H1 (cell line): ENCODE measurements around the gene RNF144A. TPM values are rescaled to one million over a fixed set of nuclear protein-coding genes. Genes with fewer than 3 reads are reported as not detected.

Experiments
- CTCF ChIA-PET: fragments of 300-600 bp; sonication (Branson Sonifier 250); formaldehyde crosslinking; loops from one replicate; lab custom pipeline; 2021; ENCODE audit not compliant: partially characterized antibody; lab: Charles Lee
- POLR2A ChIA-PET: fragments of 300-600 bp; sonication (Branson Sonifier 250); formaldehyde crosslinking; loops from one replicate; lab custom pipeline; 2021; ENCODE audit warnings: inconsistent platforms; ENCODE audit not compliant: partially characterized antibody; lab: Charles Lee
- DNase-seq, 2 experiments: peaks; one replicate each; pipeline versions ENCODE4 v3.0.0 to v3.0.0-alpha.2; 2010 to 2022; ENCODE audit warnings: low spot score in 2 of 2, low read depth in 1 of 2, mixed read lengths in 1 of 2
- FAIRE-seq: peaks from 2 replicates; lab custom pipeline; 2011; peaks lifted over from hg19 to GRCh38; lab: Jason Lieb, UNC
- H2AFZ ChIP-seq: 2 replicates; pipeline ENCODE4 v1.8.1; 2012; ENCODE audit warnings: low read length, inconsistent platforms
- H2AK5ac ChIP-seq: 2 replicates; pipeline ENCODE4 v1.6.1; 2013; ENCODE audit warnings: low read depth, low read length
- H2BK120ac ChIP-seq: replicated peaks from 2 replicates; pipeline ENCODE3; 2013; ENCODE audit warnings: low read depth, low read length, inconsistent platforms
- H2BK12ac ChIP-seq: 2 replicates; pipeline ENCODE4 v1.6.1; 2013; ENCODE audit warnings: low read depth, low read length
- H2BK15ac ChIP-seq: 2 replicates; pipeline ENCODE4 v1.6.1; 2013; ENCODE audit warnings: low read length
- H2BK20ac ChIP-seq: 2 replicates; pipeline ENCODE4 v1.6.1; 2013; ENCODE audit warnings: low read length
- H2BK5ac ChIP-seq: 2 replicates; pipeline ENCODE4 v1.6.1; 2013; ENCODE audit warnings: low read depth, low read length
- H3K14ac ChIP-seq: 2 replicates; pipeline ENCODE4 v1.6.1; 2013; ENCODE audit warnings: inconsistent platforms; ENCODE audit not compliant: insufficient read length
- H3K18ac ChIP-seq: 2 replicates; pipeline ENCODE4 v1.6.1; 2013; ENCODE audit warnings: low read length; ENCODE audit errors: extremely low read depth
- H3K23ac ChIP-seq: 2 replicates; pipeline ENCODE4 v1.6.1; 2013; ENCODE audit warnings: inconsistent platforms; ENCODE audit not compliant: insufficient read length
- H3K23me2 ChIP-seq: 2 replicates; pipeline ENCODE4 v1.6.1; 2013; ENCODE audit warnings: low read depth, low read length
- H3K27ac ChIP-seq: 2 replicates; pipeline ENCODE4 v1.6.1; 2011; ENCODE audit warnings: low read depth, low read length, inconsistent platforms
- H3K27me3 ChIP-seq, 4 experiments: replicated peaks in 1 of 4; 1 replicate in 1 of 4; 2 replicates in 3 of 4; pipeline versions ENCODE4 v1.6.1 to v1.8.1; 2011 to 2013; ENCODE audit warnings: low read length in 3 of 4, mild to moderate bottlenecking in 3 of 4, inconsistent platforms in 2 of 4, mixed read lengths in 2 of 4, moderate library complexity in 1 of 4; ENCODE audit not compliant: control insufficient read depth in 3 of 4, insufficient read depth in 3 of 4; ENCODE audit errors: extremely low read depth in 1 of 4
- H3K36me3 ChIP-seq, 4 experiments: 2 replicates each; pipeline versions ENCODE4 v1.6.1 to v1.8.1; 2011 to 2013; ENCODE audit warnings: mild to moderate bottlenecking in 4 of 4, low read length in 3 of 4, moderate library complexity in 2 of 4, control low read depth in 1 of 4, inconsistent platforms in 1 of 4; ENCODE audit not compliant: insufficient read depth in 4 of 4, control insufficient read depth in 2 of 4
- H3K4ac ChIP-seq: replicated peaks from 2 replicates; pipeline ENCODE3; 2013; ENCODE audit warnings: low read length, low read depth, mixed read lengths, inconsistent platforms; ENCODE audit not compliant: insufficient read length
- H3K4me1 ChIP-seq, 4 experiments: replicated peaks in 1 of 4; 1 replicate in 1 of 4; 2 replicates in 3 of 4; pipeline versions ENCODE4 v1.6.1 to v1.8.1; 2011 to 2013; ENCODE audit warnings: low read length in 3 of 4, inconsistent platforms in 2 of 4, mixed read lengths in 1 of 4; ENCODE audit not compliant: insufficient read depth in 4 of 4, control insufficient read depth in 3 of 4
- H3K4me2 ChIP-seq, 2 experiments: 2 replicates each; pipeline versions ENCODE4 v1.6.1 to v1.8.1; 2011 to 2013; ENCODE audit warnings: low read depth in 2 of 2, low read length in 2 of 2, control low read depth in 1 of 2, inconsistent platforms in 1 of 2, mild to moderate bottlenecking in 1 of 2; ENCODE audit not compliant: insufficient read depth in 1 of 2
- H3K4me3 ChIP-seq, 4 experiments: fragments of 200-600, 300-600 bp in 1 of 4; sonication (generic), shearing (Covaris generic), sonication (Bioruptor Twin) in 1 of 4; 2 replicates each; pipeline versions ENCODE4 v1.5.1 to v1.8.1; 2011 to 2016; ENCODE audit warnings: low read length in 4 of 4, low read depth in 3 of 4, control low read depth in 2 of 4, inconsistent platforms in 2 of 4, mild to moderate bottlenecking in 2 of 4, mixed read lengths in 1 of 4, moderate library complexity in 1 of 4; ENCODE audit not compliant: insufficient read depth in 2 of 4; ENCODE audit errors: extremely low read depth in 1 of 4
- H3K56ac ChIP-seq: replicated peaks from 2 replicates; pipeline ENCODE3; 2013; ENCODE audit warnings: low read depth, mild to moderate bottlenecking, mixed read lengths, low read length, inconsistent platforms; ENCODE audit not compliant: insufficient read length
- H3K79me1 ChIP-seq: 2 replicates; pipeline ENCODE4 v1.6.1; 2013; ENCODE audit warnings: low read depth, low read length, control low read depth
- H3K79me2 ChIP-seq, 2 experiments: 2 replicates each; pipeline versions ENCODE4 v1.6.1 to v1.8.1; 2012 to 2013; ENCODE audit warnings: low read length in 2 of 2, mild to moderate bottlenecking in 2 of 2, inconsistent platforms in 1 of 2; ENCODE audit not compliant: insufficient read depth in 2 of 2, control insufficient read depth in 1 of 2
- H3K9ac ChIP-seq, 4 experiments: replicated peaks in 1 of 4; 1 replicate in 1 of 4; 2 replicates in 3 of 4; pipeline versions ENCODE4 v1.6.1 to v1.8.1; 2011 to 2013; ENCODE audit warnings: low read depth in 3 of 4, low read length in 3 of 4, control low read depth in 2 of 4, mild to moderate bottlenecking in 2 of 4, moderate library complexity in 2 of 4, inconsistent platforms in 1 of 4; ENCODE audit errors: extremely low read depth in 1 of 4
- H3K9me3 ChIP-seq, 2 experiments: 2 replicates each; pipeline versions ENCODE4 v1.6.1 to v1.8.1; 2012 to 2013; ENCODE audit warnings: mild to moderate bottlenecking in 2 of 2, moderate library complexity in 2 of 2, control low read depth in 1 of 2, inconsistent platforms in 1 of 2, low read depth in 1 of 2, low read length in 1 of 2, mixed read lengths in 1 of 2; ENCODE audit not compliant: insufficient read depth in 2 of 2
- H4K20me1 ChIP-seq, 2 experiments: replicated peaks in 1 of 2; 2 replicates each; pipeline versions ENCODE3 to v1.8.1; 2011 to 2013; ENCODE audit warnings: inconsistent platforms in 2 of 2, low read length in 2 of 2, mild to moderate bottlenecking in 1 of 2; ENCODE audit not compliant: insufficient read depth in 2 of 2, control insufficient read depth in 1 of 2
- H4K5ac ChIP-seq: 2 replicates; pipeline ENCODE4 v1.6.1; 2013; ENCODE audit warnings: low read length, low read depth, mixed read lengths, inconsistent platforms; ENCODE audit not compliant: insufficient read length
- H4K8ac ChIP-seq: 2 replicates; pipeline ENCODE4 v1.8.0; 2013; ENCODE audit warnings: mild to moderate bottlenecking, moderate library complexity, low read length, inconsistent platforms; ENCODE audit not compliant: insufficient read depth; ENCODE audit errors: extremely low read depth
- H4K91ac ChIP-seq: replicated peaks from 2 replicates; pipeline ENCODE3; 2013; ENCODE audit warnings: low read length, mixed read lengths, inconsistent platforms; ENCODE audit not compliant: insufficient read length
- BACH1 ChIP-seq: IDR thresholded peaks from 2 replicates; pipeline ENCODE4 v1.6.1; 2012; ENCODE audit warnings: low read length, improper control_type of control experiment
- BRCA1 ChIP-seq: IDR thresholded peaks from 2 replicates; pipeline ENCODE4 v1.6.1; 2012; ENCODE audit warnings: low read depth, low read length, improper control_type of control experiment
- CHD2 ChIP-seq: IDR thresholded peaks from 2 replicates; pipeline ENCODE4 v1.6.1; 2012; ENCODE audit warnings: low read length, improper control_type of control experiment
- CREB1 ChIP-seq: IDR thresholded peaks from 2 replicates; pipeline ENCODE4 v1.6.1; 2012; ENCODE audit warnings: inconsistent platforms
- EGR1 ChIP-seq: IDR thresholded peaks from 2 replicates; pipeline ENCODE4 v1.6.1; 2011; ENCODE audit warnings: low read depth, low read length, borderline replicate concordance
- EZH2 ChIP-seq: fragments of 200-600 bp; sonication (generic); IDR thresholded peaks from 2 replicates; pipeline ENCODE4 v1.7.1; 2012; ENCODE audit warnings: low read depth, mild to moderate bottlenecking, moderate library complexity, low read length, inconsistent platforms; ENCODE audit not compliant: severe bottlenecking
- JUND ChIP-seq: IDR thresholded peaks from 2 replicates; pipeline ENCODE4 v1.6.1; 2011; ENCODE audit warnings: mild to moderate bottlenecking, improper control_type of control experiment, low read length
- POLR2AphosphoS5 ChIP-seq: IDR thresholded peaks from 2 replicates; pipeline ENCODE4 v1.6.1; 2011; ENCODE audit warnings: low read depth, low read length
- SIN3A ChIP-seq, 2 experiments: IDR thresholded peaks in 1 of 2; conservative IDR thresholded peaks in 1 of 2; 2 replicates each; pipeline ENCODE4 v1.6.1; 2011 to 2012; ENCODE audit warnings: low read length in 2 of 2, improper control_type of control experiment in 1 of 2, low read depth in 1 of 2, mild to moderate bottlenecking in 1 of 2
- SIRT6 ChIP-seq: IDR thresholded peaks from one replicate; pipeline ENCODE4 v1.7.1; 2012; ENCODE audit warnings: low read length, inconsistent platforms
- SP1 ChIP-seq: IDR thresholded peaks from 2 replicates; pipeline ENCODE4 v1.6.1; 2011; ENCODE audit warnings: low read depth, low read length
- SP2 ChIP-seq: IDR thresholded peaks from 2 replicates; pipeline ENCODE4 v1.6.1; 2012; ENCODE audit warnings: mild to moderate bottlenecking, low read length, inconsistent platforms
- SUZ12 ChIP-seq: fragments of 200-600 bp; sonication (generic); IDR thresholded peaks from 2 replicates; pipeline ENCODE4 v1.6.1; 2012; ENCODE audit warnings: mild to moderate bottlenecking, inconsistent platforms, low read length, moderate library complexity, mixed read lengths
- TBP ChIP-seq: IDR thresholded peaks from 2 replicates; pipeline ENCODE4 v1.6.1; 2011; ENCODE audit warnings: low read depth, low read length, improper control_type of control experiment
- TEAD4 ChIP-seq: IDR thresholded peaks from 2 replicates; pipeline ENCODE4 v1.6.1; 2012; ENCODE audit warnings: low read depth, low read length, inconsistent platforms, mixed read lengths
- WGBS, 2 experiments: shearing (Covaris generic) in 1 of 2; methylation state at CpG; one replicate each; pipeline versions ENCODE4 v1.1.6 to v1.1.7; 2013 to 2015; ENCODE audit warnings: low lambda C conversion rate in 2 of 2, mixed read lengths in 2 of 2, inconsistent platforms in 1 of 2, low coverage in 1 of 2, missing lambda C conversion rate in 1 of 2; ENCODE audit not compliant: insufficient replicate concordance in 2 of 2, insufficient coverage in 1 of 2, insufficient read length in 1 of 2; ENCODE audit errors: extremely low coverage in 1 of 2, missing lambda C conversion rate in 1 of 2; 5-methylcytosine and 5-hydroxymethylcytosine counted together
- polyA plus RNA-seq, 7 experiments: library from polyadenylated mRNA; depleted of rRNA in 3 of 7; stranded (reverse) in 5 of 7; unstranded in 2 of 7; fragments of >200 nt in 5 of 7; fragments of 200-250 nt in 2 of 7; gene quantifications; 1 replicate in 5 of 7; 2 replicates in 1 of 7; 4 replicates in 1 of 7; pipeline versions ENCODE4 v1.2.1 to v1.2.3, GENCODE V29; 2011 to 2013; ENCODE audit warnings: missing spikeins in 2 of 7, mixed read lengths in 2 of 7
- total RNA-seq: library from RNA; stranded (reverse); fragmentation: NEBNext Ultra II Directional; extraction: Animal tissue kit (Norgen Biotek cat#: 25700); gene quantifications from 2 replicates; pipeline ENCODE4 v1.2.1, GENCODE V29; 2021

RNF144A gene
- total and polyA plus RNA-seq, 2 of the 8 experiments (the other 6 are each of a cell fraction or from before 2014, with no cell fraction given) = 14.0 to 15.0 TPM

- CTCF ChIA-PET = interaction anchor here (1.1 to 6.4 kb wide), 2 partner anchors 27 to 34 kb away, joined by 3 to 47 read pairs; no protein-coding TSS in a partner anchor
- H3K4ac ChIP-seq = no peak overlapping the region
- no peak overlapping the region for H3K9ac ChIP-seq
- H4K20me1 ChIP-seq = no peaks in the 10 kb centered on the region
- H2AK5ac ChIP-seq = no peak overlapping the region
- no peaks in the 10 kb centered on the region for H3K23me2 ChIP-seq
- 92% methylated on average over 5 of the region's 5 CpGs; no CpG with 5 or more reads in 1 of the 2 experiments for WGBS, 2 experiments
- H3K4me2 ChIP-seq = no peak overlapping the region
- H3K14ac ChIP-seq = no peak overlapping the region
- no peak overlapping the region for H2BK120ac ChIP-seq
- no peak overlapping the region for H2BK12ac ChIP-seq
- H3K79me2 ChIP-seq = no peaks in the 10 kb centered on the region
- FAIRE-seq = no peak
- H3K27me3 ChIP-seq = no peaks in the 10 kb centered on the region
- H2AFZ ChIP-seq = no peak overlapping the region
- TF ChIP-seq CHD2 (no peak), CREB1 (no peak), BRCA1 (no peak), TBP (no peak), SUZ12 (no peak), JUND (no peak), SP1 (no peak), POLR2AphosphoS5 (no peak), BACH1 (no peak), EZH2 (no peak), SIRT6 (no peak), SIN3A (conservative IDR thresholded peaks at IDR 0.05 in 1 of 2, IDR thresholded peaks at IDR 0.05 in 1 of 2; ENCODE audit: low read depth in 1 of 2, low read length in 2 of 2) (no peak), SP2 (no peak), TEAD4 (no peak), EGR1 (no peak)
- TF ChIP-seq, all 59 proteins: peak for 0
- H3K23ac ChIP-seq = no peak overlapping the region
- POLR2A ChIA-PET = no interaction called here
- H3K79me1 ChIP-seq = no peaks in the 10 kb centered on the region; the same call in 1 of the 2 replicates
- no peaks in the 10 kb centered on the region for H3K36me3 ChIP-seq
- no peak overlapping the region for H3K56ac ChIP-seq
- no peak overlapping the region for H2BK15ac ChIP-seq
- H3K4me3 ChIP-seq = no peak overlapping the region
- no peak overlapping the region for H4K91ac ChIP-seq
- no peak for DNase-seq
- H3K27ac ChIP-seq = no peak overlapping the region
- H3K18ac ChIP-seq = no peak overlapping the region
- no peak overlapping the region for H4K8ac ChIP-seq
- H3K4me1 ChIP-seq = no peaks in the 10 kb centered on the region
- H4K5ac ChIP-seq = no peak overlapping the region
- H2BK5ac ChIP-seq = no peak overlapping the region
- H2BK20ac ChIP-seq = no peak overlapping the region
- H3K9me3 ChIP-seq = no peaks in the 10 kb centered on the region
These were observed 153.3 kb downstream of the RNF144A start for GRCh38 chr2:7070483-7070882.
